HG03060 (cell line): ENCODE results near the gene SLC24A4.
"Not testable (repeated sequence)": the region's sequence is repeated elsewhere in the genome, so short reads cannot be mapped to it uniquely, and the experiment has no call there.

ENCODE experiments used
- ATAC-seq: cut with Tn5 transposase; IDR thresholded peaks from one replicate; pipeline ENCODE4 v1.9.1; 2021; ENCODE audit warnings: low read depth, moderate number of reproducible peaks; ENCODE audit not compliant: unreplicated experiment

Gene SLC24A4

GRCh38 chr14:92398888-92399636 lies 76.1 kb downstream of the SLC24A4 start:
- ATAC-seq: no peak

- peak; percentile 66 for ATAC-seq
Measured at GRCh38 chr14:92400579-92401444, 77.8 kb downstream of the SLC24A4 start.

DNA sequence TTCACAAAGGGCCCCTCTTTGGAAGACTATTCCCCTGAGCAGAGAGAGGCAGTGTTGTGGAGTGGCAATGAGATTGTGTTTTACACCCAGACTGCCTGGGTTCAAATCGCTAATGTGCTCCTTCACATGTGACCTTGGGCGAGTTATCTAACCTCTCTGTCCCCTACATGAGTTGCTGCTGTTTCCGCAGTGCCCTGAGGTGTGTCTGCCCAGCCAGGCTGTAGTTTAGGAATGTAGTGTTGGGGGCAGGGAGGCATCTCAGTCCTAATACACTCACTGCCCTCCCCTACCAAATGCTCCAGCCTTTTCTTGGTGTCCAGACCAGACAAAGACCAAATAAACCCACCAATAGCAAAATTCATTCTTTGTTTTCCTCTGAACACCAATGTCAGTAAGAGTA lies 78.6 kb downstream of the SLC24A4 start:
- no peak for ATAC-seq

DNA sequence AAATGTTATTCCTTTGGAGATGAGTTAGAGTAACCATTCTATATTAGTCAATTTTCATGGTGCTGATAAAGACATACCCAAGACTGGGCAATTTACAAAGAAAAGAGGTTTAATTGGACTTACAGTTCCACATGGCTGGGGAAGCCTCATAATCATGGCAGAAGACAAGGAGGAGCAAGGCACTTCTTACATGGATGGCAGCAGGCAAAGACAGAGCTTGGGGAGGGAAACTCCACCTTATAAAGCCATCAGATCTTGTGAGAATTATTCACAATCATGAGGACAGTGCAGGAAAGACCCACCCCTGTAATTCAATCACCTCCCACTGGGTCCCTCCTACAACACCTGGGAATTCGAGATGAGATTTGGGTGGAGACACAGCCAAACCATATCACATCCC lies 79.5 kb downstream of the SLC24A4 start:
- not testable (repeated sequence) for ATAC-seq

GRCh38 chr14:92404018-92404417 lies 81.1 kb downstream of the SLC24A4 start:
- no peak for ATAC-seq

DNA sequence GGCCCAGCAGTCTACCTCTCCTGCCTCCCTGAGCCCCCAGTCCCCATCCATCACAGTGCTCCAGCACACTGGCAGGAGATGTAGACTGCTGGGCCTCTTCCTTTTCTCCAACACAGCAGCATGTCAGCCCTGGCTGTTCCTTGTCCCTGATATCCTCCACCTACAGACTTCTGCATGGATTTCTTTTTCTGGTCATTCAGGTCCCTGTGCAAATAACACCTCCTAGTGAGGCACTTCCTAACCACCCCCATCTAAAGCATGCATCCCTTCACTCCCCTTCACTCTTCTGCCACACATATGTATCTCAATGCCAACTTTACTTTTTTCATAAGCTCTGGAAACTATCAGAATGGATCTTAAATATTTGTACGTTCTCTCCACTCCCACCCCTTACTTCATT lies 81.5 kb downstream of the SLC24A4 start:
- ATAC-seq: no peak

GRCh38 chr14:92404938-92405337 lies 82.0 kb downstream of the SLC24A4 start:
- ATAC-seq: no peak

DNA sequence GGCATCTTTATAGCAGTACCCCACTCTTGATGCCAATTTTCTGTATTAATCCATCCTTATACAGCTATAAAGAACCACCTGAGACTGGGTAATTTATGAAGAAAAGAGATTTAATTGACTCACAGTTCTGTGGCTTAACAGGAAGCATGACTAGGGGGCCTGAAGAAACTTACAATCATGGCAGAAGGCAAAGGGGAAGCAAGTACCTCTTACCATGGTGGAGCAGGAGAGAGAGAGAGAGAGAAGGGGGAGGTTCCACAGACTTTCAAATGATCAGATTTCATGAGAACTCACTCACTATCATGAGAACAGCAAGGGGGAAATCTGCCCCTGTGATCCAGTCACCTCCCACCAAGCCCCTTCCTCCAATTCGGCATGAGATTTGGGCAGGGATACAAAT lies 84.4 kb downstream of the SLC24A4 start:
- ATAC-seq: no peak

DNA sequence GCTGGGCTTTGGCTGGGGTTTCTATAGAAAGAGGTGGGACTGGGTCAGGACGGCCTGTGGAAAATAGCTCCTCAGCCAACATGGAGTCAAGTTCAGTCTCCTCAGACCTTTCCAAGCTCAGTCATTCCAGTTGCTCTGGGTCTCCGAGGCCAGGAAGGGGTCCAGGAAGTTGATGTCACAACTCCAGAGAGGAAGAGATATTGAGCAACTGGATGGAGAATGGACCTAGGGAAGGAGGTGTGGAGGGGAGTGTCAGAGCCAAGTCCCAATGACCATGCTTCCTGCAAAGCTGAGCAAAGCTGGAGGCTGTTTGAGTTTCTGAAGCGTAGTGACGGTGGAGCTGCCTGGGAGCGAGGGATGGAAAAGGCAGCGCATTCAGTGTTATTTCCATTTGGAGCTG lies 86.1 kb downstream of the SLC24A4 start:
- ATAC-seq: no peak

GRCh38 chr14:92411135-92411534 lies 88.2 kb downstream of the SLC24A4 start:
- ATAC-seq: no peak

DNA sequence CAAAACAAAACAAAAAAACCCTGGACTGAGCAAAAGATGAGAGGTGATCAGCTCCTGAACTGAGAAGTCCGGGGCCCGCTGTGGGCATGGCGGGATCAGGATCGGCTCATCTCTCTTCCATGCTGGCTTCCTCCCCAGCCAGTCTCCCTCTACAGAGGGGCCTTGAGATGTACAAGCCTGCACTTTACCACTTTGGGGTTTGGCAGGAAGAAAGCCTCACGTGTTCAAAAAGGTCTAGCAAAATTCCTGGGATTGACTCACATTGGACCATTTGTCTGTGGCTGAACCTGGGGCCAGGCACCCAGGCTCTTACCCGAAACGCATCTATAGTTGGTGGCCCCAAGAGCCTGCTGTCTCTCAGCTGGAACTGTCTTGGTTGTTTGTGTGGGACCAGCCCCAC lies 89.0 kb downstream of the SLC24A4 start:
- ATAC-seq: no peak

GRCh38 chr14:92412912-92413311 lies 89.9 kb downstream of the SLC24A4 start:
- ATAC-seq: no peak

DNA sequence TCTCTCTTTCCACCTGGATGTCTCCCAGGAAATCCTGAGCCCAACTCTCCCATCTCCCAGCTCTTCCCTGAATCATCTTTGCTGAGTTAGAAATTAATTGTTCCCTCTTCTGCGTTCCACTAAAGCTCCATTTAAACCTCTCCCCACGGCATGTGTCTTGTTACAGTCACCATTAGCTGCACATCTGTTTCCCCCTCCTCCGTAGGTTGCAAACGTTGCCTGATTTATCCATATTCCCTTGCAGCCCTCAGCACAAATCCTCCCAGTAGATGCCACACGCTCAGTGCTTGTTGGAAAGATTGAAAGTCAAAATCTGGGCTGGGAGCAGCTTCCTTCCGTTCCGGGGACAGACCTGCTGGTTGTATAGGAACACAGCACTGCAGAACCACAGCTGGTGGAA lies 90.4 kb downstream of the SLC24A4 start:
- no peak for ATAC-seq

DNA sequence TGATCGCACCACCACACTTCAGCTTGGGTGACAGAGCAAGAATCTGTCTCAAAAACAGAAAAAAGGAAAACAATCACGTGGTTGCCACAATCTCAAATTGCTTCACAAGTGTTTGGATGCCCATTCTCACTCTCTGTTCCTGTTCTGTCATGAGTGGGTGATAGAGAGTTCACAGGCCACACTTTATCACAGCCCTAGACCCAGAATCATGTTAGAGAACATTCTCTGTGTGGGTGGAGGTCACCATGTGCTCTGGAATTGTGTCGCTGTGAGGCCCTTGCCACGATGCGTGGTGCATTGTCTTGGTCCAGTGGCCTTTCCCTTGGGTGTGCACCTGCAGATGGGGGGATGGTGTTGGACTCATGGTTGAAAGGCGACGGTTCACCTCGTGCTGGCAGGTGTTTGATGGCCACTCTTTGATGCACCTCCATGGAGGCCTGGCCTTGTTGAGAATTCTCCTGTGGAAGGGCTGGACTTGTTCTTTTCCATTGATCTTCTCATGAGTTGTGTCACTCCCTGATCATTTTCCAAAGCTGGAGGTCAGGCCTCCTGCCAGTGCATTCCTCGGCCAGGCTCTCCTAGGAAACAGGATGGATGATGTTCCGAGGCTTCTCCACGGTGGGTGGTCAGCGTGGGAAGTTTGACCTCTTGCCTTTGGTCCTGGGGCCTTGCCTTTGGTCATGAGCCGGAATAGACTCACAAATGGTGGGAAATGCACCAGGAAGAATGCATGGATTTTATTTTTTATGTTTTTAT lies 91.9 kb downstream of the SLC24A4 start:
- no peak for ATAC-seq

DNA sequence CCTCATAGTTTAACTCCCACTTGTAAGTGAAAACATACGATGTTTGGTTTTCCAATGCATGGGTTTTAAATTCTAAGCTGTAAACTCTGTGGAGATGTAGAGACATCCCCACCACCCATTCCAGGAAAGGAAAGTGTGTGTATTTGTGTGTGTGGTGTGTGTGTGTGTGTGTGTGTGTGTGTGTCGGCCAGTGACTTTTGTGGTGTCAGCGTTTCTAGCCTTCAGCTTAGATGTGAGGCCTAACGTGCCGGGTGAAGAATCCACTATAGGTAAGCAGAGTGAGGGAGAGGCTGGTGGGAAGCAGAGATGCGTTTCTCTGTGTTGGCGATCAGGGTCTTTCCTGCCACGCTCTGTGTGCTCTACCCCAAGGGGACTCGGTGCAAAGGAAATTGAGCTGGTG lies 93.0 kb downstream of the SLC24A4 start:
- no peak for ATAC-seq

DNA sequence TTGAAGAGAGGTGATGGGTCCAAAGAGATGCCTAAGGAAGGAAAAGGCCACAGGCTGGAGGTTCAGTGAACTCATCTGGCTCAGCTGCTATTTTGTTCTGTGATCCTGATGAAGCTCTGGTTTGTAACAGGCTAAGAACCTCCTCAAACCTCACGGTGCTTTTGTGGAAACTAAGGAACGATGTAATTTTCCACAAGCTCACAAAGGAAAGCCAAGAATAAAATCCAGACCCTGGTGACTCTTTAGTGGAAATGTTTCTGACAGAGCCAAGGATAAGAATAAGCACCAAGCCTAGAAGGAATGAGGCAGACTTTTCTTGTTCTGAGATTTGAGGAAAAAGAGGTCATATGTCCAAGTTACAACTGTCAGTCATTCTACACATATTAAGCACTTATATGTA lies 93.6 kb downstream of the SLC24A4 start:
- ATAC-seq: no peak

DNA sequence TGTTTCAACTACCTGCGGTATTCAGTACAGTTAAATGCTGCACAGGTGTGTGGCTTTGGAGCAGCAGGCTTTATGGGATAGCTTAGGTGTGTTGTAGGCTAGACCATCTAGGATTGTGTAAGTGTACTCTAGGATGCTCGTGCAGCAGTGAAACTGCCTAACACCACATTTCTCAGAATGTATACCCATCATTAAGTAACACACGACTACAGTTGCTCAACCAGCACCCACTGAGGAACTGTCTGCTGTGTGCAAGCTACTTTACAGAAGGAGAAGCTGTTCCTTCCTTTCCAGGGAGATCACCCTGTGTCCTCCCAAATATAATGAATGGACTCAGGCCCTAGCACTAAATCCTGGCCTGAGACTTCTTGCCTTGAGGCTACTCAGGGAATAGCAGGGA lies 94.8 kb downstream of the SLC24A4 start:
- ATAC-seq: no peak

DNA sequence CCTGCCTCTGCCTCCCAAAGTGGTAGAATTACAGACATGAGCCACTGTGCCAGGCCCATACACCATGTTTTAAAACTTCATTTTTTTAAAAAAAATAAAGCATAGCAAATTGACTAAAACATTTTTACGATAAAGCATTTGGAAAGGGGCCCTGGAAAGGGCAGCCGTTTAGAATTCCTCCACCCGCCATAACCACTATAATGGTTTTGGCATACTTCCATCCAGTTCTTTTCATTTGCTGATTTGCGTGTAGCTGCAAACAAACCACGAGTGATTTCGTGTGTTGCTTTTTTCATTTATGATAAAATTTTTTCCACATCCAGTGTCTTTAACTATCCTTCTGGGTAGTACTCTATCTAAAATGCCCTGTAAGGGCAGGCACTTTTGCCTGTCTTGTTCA lies 98.8 kb downstream of the SLC24A4 start:
- no peak for ATAC-seq

DNA sequence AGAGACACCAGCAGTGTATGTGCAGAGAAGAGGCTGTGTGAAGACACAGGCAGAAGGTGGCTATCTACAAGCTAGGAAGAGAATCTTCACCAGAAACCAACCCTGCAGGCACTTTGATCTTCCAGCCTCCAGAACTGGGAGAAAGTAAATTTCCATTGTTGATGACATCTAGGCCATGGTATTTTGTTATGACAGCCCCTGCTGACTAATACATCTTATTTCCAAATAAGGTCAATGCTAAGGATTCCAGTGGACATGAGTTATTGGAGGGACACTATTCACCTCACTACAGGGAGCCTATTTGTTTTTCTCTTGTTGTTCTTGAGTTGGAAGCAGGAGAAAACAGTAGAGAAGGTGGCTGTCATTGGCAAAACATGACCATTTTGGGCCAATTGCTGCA lies 102.1 kb downstream of the SLC24A4 start:
- no peak for ATAC-seq

DNA sequence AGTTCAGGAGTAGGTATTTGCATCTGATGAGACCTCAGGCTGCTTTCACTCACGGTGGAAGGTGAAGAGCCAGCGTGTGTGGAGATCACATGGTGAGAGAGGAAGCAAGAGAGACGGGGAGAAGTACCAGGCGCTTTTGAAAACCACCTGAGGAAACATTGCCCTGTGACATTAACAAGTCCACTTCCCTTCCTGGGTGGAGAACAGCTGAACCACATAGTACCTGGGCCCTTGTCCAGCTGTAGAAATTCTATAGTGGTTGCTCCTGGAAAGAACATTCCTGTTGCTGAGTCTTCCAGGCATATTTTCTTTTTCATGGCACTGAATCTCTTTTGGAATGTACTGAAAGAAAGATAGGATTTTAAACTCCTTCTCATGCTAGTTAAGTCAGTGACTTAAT lies 103.3 kb downstream of the SLC24A4 start:
- no peak for ATAC-seq

GRCh38 chr14:92427096-92427495 lies 104.1 kb downstream of the SLC24A4 start:
- no peak for ATAC-seq
